Stimulated activated CD4-positive, alpha-beta T cell treated with anti-CD3 and anti-CD28 coated beads, Interleukin-15, amount 100 ng/mL, for 24 hours (primary cell): ENCODE data around the gene PRPF6.

Source experiments
- DNase-seq: peaks from one replicate; pipeline ENCODE4 v3.0.0-alpha.2; 2020

Gene PRPF6

GRCh38 chr20:64037199-64037497 lies 56.2 kb downstream of the PRPF6 start:
- no peak for DNase-seq

- DNase-seq, result no peak
These were observed 56.7 kb downstream of the PRPF6 start for GRCh38 chr20:64037498-64038213.

- no peak for DNase-seq
These were observed 57.3 kb downstream of the PRPF6 start for GRCh38 chr20:64038224-64038564.

- peak; percentile 86 for DNase-seq
These were observed 57.8 kb downstream of the PRPF6 start for GRCh38 chr20:64038565-64039292.

GRCh38 chr20:64039293-64040160 lies 58.6 kb downstream of the PRPF6 start:
- no peak for DNase-seq

- DNase-seq, result no peak
These were observed 59.5 kb downstream of the PRPF6 start for GRCh38 chr20:64040231-64041039.

- DNase-seq, result no peak
These were observed 60.3 kb downstream of the PRPF6 start for GRCh38 chr20:64041040-64041780.

- no peak for DNase-seq
These were observed 60.8 kb downstream of the PRPF6 start for GRCh38 chr20:64041781-64042053.

- DNase-seq, result no peak
These were observed 61.3 kb downstream of the PRPF6 start for GRCh38 chr20:64042054-64042781.

- DNase-seq, result no peak
These were observed 62.8 kb downstream of the PRPF6 start for GRCh38 chr20:64043768-64044167.

- no peak for DNase-seq
These were observed 63.7 kb downstream of the PRPF6 start for GRCh38 chr20:64044484-64045247.

GRCh38 chr20:64045346-64046011 lies 64.5 kb downstream of the PRPF6 start:
- DNase-seq, result no peak

GRCh38 chr20:64047046-64047389 lies 66.1 kb downstream of the PRPF6 start:
- no peak for DNase-seq

- no peak for DNase-seq
These were observed 67.1 kb downstream of the PRPF6 start for GRCh38 chr20:64047968-64048401.

GRCh38 chr20:64048402-64049044 lies 67.6 kb downstream of the PRPF6 start:
- no peak for DNase-seq

- DNase-seq, result peak; percentile 60
These were observed 68.3 kb downstream of the PRPF6 start, which contains the start of gene SOX18 for GRCh38 chr20:64049060-64049877. TSS of gene SOX18 (minus strand) at chr20:64049639. CDS start at chr20:64049516, 123 bp downstream.

GRCh38 chr20:64049878-64050260 lies 68.9 kb downstream of the PRPF6 start:
- DNase-seq, result no peak

GRCh38 chr20:64050261-64051032 lies 69.5 kb downstream of the PRPF6 start:
- DNase-seq, result no peak
